CD8-positive, alpha-beta memory T cell (primary cell): ENCODE measurements around the gene TOP2B. TPM values are rescaled to one million over a fixed set of nuclear protein-coding genes. Genes with fewer than 3 reads are reported as not detected.

Source experiments
- CTCF ChIA-PET: fragments of 350-600 bp; sonication (Branson Sonifier 250); formaldehyde crosslinking; loops from one replicate; lab custom pipeline; 2021; ENCODE audit warnings: antibody characterized with exemption; lab: Charles Lee
- POLR2A ChIA-PET: fragments of 350-600 bp; sonication (Branson Sonifier 250); formaldehyde crosslinking; loops from one replicate; lab custom pipeline; 2021; ENCODE audit warnings: antibody characterized with exemption; lab: Charles Lee
- DNase-seq, 5 donors: peaks; one replicate each; pipeline versions ENCODE4 v3.0.0 to v3.0.0-alpha.2; 2020 to 2022; ENCODE audit warnings: mixed read lengths in 1 of 5
- H3K27ac ChIP-seq: one replicate; pipeline ENCODE4 v1.7.0; 2013; ENCODE audit warnings: low read depth, mild to moderate bottlenecking, low read length, moderate library complexity
- H3K27me3 ChIP-seq: 2 replicates; pipeline ENCODE4 v1.7.0; 2013; ENCODE audit warnings: low read length, mild to moderate bottlenecking; ENCODE audit not compliant: insufficient read depth, poor library complexity, severe bottlenecking
- H3K36me3 ChIP-seq: 2 replicates; pipeline ENCODE4 v1.7.0; 2013; ENCODE audit warnings: mild to moderate bottlenecking, low read length, moderate library complexity; ENCODE audit not compliant: insufficient read depth
- H3K4me1 ChIP-seq: 2 replicates; pipeline ENCODE4 v1.7.0; 2013; ENCODE audit warnings: mild to moderate bottlenecking, low read length, moderate library complexity; ENCODE audit not compliant: insufficient read depth
- H3K4me3 ChIP-seq: 2 replicates; pipeline ENCODE4 v1.7.0; 2013; ENCODE audit warnings: mild to moderate bottlenecking, low read length
- H3K9me3 ChIP-seq: 2 replicates; pipeline ENCODE4 v1.7.0; 2013; ENCODE audit warnings: mild to moderate bottlenecking, low read length
- H3K27ac Mint-ChIP-seq, 8 donors: one replicate each; pipeline ENCODE4 v1.8.0; 2020 to 2021; ENCODE audit warnings: mixed read lengths in 8 of 8, mild to moderate bottlenecking in 6 of 8, inconsistent platforms in 3 of 8, moderate library complexity in 3 of 8
- H3K27me3 Mint-ChIP-seq, 2 donors: one replicate each; pipeline ENCODE4 v1.8.0; 2020 to 2021; ENCODE audit warnings: mixed read lengths in 2 of 2, mild to moderate bottlenecking in 1 of 2, moderate library complexity in 1 of 2
- H3K36me3 Mint-ChIP-seq, 3 donors: one replicate each; pipeline ENCODE4 v1.8.0; 2020 to 2021; ENCODE audit warnings: mixed read lengths in 3 of 3, inconsistent platforms in 1 of 3, mild to moderate bottlenecking in 1 of 3
- H3K4me1 Mint-ChIP-seq, 3 donors: one replicate each; pipeline ENCODE4 v1.8.0; 2020 to 2021; ENCODE audit warnings: mixed read lengths in 3 of 3, inconsistent platforms in 1 of 3, mild to moderate bottlenecking in 1 of 3
- H3K4me3 Mint-ChIP-seq, 7 donors: one replicate each; pipeline ENCODE4 v1.8.0; 2020 to 2021; ENCODE audit warnings: mixed read lengths in 7 of 7, mild to moderate bottlenecking in 6 of 7, moderate library complexity in 4 of 7, inconsistent platforms in 2 of 7
- H3K9me3 Mint-ChIP-seq, 5 donors: one replicate each; pipeline ENCODE4 v1.8.0; 2020 to 2022; ENCODE audit warnings: mixed read lengths in 5 of 5, mild to moderate bottlenecking in 3 of 5, moderate library complexity in 2 of 5, inconsistent platforms in 1 of 5
- polyA plus RNA-seq: library from polyadenylated mRNA; unstranded; fragments of 300-500 nt; fragmentation: Illumina TruSeq; gene quantifications from one replicate; pipeline ENCODE4 v1.2.3, GENCODE V29; 2021
- total RNA-seq, 2 experiments: library from RNA; stranded (reverse); gene quantifications; one replicate each; pipeline ENCODE4 v1.2.3, GENCODE V29; 2021

Gene TOP2B, protein sequence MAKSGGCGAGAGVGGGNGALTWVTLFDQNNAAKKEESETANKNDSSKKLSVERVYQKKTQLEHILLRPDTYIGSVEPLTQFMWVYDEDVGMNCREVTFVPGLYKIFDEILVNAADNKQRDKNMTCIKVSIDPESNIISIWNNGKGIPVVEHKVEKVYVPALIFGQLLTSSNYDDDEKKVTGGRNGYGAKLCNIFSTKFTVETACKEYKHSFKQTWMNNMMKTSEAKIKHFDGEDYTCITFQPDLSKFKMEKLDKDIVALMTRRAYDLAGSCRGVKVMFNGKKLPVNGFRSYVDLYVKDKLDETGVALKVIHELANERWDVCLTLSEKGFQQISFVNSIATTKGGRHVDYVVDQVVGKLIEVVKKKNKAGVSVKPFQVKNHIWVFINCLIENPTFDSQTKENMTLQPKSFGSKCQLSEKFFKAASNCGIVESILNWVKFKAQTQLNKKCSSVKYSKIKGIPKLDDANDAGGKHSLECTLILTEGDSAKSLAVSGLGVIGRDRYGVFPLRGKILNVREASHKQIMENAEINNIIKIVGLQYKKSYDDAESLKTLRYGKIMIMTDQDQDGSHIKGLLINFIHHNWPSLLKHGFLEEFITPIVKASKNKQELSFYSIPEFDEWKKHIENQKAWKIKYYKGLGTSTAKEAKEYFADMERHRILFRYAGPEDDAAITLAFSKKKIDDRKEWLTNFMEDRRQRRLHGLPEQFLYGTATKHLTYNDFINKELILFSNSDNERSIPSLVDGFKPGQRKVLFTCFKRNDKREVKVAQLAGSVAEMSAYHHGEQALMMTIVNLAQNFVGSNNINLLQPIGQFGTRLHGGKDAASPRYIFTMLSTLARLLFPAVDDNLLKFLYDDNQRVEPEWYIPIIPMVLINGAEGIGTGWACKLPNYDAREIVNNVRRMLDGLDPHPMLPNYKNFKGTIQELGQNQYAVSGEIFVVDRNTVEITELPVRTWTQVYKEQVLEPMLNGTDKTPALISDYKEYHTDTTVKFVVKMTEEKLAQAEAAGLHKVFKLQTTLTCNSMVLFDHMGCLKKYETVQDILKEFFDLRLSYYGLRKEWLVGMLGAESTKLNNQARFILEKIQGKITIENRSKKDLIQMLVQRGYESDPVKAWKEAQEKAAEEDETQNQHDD (N-terminal part only)
- total RNA-seq: 10 to 100 TPM; 96.5 to 98.6 TPM
- polyA plus RNA-seq: 99.6 TPM

DNA sequence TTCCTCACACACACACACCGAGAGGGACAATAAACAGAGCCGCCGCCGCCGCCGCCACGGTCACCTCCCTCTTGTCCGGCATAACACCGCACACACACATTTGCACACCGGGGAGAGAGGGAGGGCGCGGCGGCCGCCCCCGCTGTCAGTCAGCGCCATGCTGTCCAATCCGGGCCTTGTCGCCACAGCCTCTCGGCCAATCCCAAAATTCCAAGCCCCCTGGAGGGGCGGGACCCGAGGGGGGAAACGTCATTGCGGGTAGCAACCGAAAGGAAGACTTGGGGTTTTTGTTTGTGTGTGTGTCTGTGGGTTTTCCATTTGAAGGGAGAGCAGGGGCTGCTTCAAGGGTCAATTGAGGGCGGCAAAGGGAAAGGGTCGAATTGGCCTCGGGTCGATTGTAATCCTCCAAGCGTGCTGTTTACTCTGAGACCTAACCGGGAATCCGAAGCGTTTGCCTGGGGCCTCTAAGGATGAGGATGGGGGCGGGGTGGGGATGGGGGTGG is at the start of gene TOP2B:
Gene TOP2B, minus strand, starts transcription at position 96 of the 503 bp plus-strand sequence. CDS start 610 bp downstream, outside the sequence.
- peak within 1 kb of the TSS; percentile 90 to 100 (median 98) for H3K4me3 Mint-ChIP-seq
- no peaks in the 10 kb centered on the region for H3K9me3 Mint-ChIP-seq
- H3K27me3 ChIP-seq: no peaks in the 10 kb centered on the region
- H3K4me1 ChIP-seq: peaks cover 44% of the 10 kb centered on the region
- peaks cover 43 to 56% (median 55%) of the 10 kb centered on the region in 3 donors for H3K4me1 Mint-ChIP-seq
- peak; percentile 88 to 97 (median 94) for DNase-seq
- ChIA-PET POLR2A (no interaction called here), CTCF (no interaction called here)
- peak within 1 kb of the TSS; percentile 78 for H3K4me3 ChIP-seq
- peaks cover 0 to 4% of the 10 kb centered on the region in 2 donors for H3K27me3 Mint-ChIP-seq
- H3K36me3 Mint-ChIP-seq: peaks cover 0 to 21% (median 0%) of the 10 kb centered on the region in 3 donors
- no peaks in the 10 kb centered on the region for H3K36me3 ChIP-seq
- H3K9me3 ChIP-seq: no peaks in the 10 kb centered on the region
- H3K27ac Mint-ChIP-seq: peak within 1 kb of the TSS; percentile 97 to 100 (median 100)
- peak within 1 kb of the TSS; percentile 86 for H3K27ac ChIP-seq

DNA sequence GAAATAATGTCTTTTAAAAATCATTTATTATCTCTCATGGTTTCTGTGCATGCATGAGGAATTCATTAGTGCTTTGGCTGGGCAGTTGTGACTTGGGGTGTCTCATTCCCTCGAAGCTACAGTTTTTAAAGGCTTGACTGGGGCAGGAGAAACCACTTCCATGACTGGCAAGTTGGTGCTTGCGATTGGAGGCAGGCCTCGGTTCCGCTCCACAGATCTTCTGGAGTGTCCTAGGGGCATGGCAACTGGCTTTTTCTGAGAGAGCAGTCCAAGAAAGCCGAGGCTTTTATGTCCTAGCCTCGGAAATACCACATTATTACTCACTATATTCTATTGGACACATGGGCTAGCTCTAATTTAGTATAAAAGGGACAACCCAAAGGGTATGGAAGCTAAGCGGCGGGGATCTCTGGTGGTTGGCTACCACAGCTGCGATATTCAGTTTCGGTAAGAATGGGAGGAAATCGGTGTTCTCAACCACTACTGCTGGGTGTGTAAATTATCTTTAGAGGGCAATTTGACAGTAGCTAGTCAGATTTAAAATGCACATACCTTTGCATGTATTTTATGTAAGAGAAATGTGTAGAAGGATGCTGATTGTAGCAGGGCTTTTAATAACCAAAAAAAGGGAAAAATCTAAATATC is 48.8 kb upstream of the TOP2B start:
- H3K27ac ChIP-seq: no peak overlapping the region
- Mint-ChIP-seq H3K4me3 (no peak overlapping the region), H3K27me3 (peaks cover 9 to 12% of the 10 kb centered on the region in 2 donors), H3K27ac (no peak overlapping the region), H3K4me1 (no peaks in the 10 kb centered on the region), H3K36me3 (peaks cover 7 to 11% (median 7%) of the 10 kb centered on the region in 3 donors), H3K9me3 (peaks cover 0 to 3% (median 0%) of the 10 kb centered on the region in 5 donors)
- CTCF ChIA-PET: no interaction called here
- no peak for DNase-seq
- POLR2A ChIA-PET: no interaction called here
- no peaks in the 10 kb centered on the region for H3K27me3 ChIP-seq
- H3K4me1 ChIP-seq: no peaks in the 10 kb centered on the region
- no peaks in the 10 kb centered on the region for H3K36me3 ChIP-seq
- no peak overlapping the region for H3K4me3 ChIP-seq
- no peaks in the 10 kb centered on the region for H3K9me3 ChIP-seq

DNA sequence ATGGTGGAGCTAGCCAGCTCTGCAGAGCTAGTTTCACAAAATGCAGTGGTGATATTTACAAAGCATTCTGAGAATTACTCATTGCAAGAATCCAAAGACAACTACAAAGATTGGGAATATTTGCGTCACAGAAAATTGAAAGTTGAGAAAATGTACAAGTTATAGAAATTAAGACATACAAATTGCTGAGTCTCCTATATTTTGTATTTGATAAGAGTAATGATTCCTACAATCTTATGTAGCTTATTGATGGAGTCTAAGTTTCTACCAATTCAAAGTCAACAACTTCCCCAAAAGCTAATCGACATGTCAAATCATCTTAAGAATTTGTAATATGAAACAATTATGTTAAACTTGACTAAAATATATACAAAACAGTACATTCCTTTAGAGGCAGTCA is 46.4 kb upstream of the TOP2B start:
- Histone ChIP-seq H3K36me3 (no peaks in the 10 kb centered on the region), H3K9me3 (no peaks in the 10 kb centered on the region), H3K27me3 (peaks cover 5% of the 10 kb centered on the region), H3K4me3 (no peak overlapping the region), H3K27ac (no peak overlapping the region), H3K4me1 (no peaks in the 10 kb centered on the region)
- ChIA-PET CTCF (no interaction called here), POLR2A (no interaction called here)
- Mint-ChIP-seq H3K4me3 (no peak overlapping the region), H3K27ac (no peak overlapping the region), H3K27me3 (peaks cover 15 to 29% of the 10 kb centered on the region in 2 donors), H3K9me3 (no peaks in the 10 kb centered on the region), H3K4me1 (no peaks in the 10 kb centered on the region), H3K36me3 (no peaks in the 10 kb centered on the region)
- DNase-seq: no peak

DNA sequence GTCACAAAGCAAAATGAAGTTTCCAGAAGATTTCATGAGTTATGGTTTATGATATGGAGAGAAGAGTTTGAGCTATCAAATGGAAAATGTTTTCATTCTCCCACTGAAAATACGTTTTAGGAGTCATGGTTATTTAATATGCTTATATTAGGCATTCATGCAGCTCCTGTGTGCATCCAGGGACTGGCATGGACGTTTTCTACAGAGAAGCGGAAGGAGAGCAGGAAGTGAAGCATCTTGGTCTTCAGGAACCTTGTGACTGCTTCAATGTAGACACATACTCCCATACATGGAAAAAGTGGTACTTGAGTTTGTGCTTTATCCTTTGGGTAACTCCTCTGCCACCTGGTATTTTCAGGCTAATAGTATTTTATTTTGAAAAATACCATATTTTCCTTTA is 43.3 kb upstream of the TOP2B start:
- Histone ChIP-seq H3K27me3 (peaks cover 5% of the 10 kb centered on the region), H3K4me3 (no peak overlapping the region), H3K9me3 (no peaks in the 10 kb centered on the region), H3K27ac (no peak overlapping the region), H3K36me3 (no peaks in the 10 kb centered on the region), H3K4me1 (no peaks in the 10 kb centered on the region)
- Mint-ChIP-seq H3K9me3 (no peaks in the 10 kb centered on the region), H3K36me3 (peaks cover 0 to 3% (median 0%) of the 10 kb centered on the region in 3 donors), H3K4me1 (no peaks in the 10 kb centered on the region), H3K4me3 (no peak overlapping the region), H3K27ac (no peak overlapping the region), H3K27me3 (peaks cover 20 to 50% of the 10 kb centered on the region in 2 donors)
- CTCF ChIA-PET: interaction anchor here (1.5 kb wide), 1 partner anchor 60 kb away, joined by 3 read pairs; no protein-coding TSS in a partner anchor
- POLR2A ChIA-PET: no interaction called here
- no peak for DNase-seq

DNA sequence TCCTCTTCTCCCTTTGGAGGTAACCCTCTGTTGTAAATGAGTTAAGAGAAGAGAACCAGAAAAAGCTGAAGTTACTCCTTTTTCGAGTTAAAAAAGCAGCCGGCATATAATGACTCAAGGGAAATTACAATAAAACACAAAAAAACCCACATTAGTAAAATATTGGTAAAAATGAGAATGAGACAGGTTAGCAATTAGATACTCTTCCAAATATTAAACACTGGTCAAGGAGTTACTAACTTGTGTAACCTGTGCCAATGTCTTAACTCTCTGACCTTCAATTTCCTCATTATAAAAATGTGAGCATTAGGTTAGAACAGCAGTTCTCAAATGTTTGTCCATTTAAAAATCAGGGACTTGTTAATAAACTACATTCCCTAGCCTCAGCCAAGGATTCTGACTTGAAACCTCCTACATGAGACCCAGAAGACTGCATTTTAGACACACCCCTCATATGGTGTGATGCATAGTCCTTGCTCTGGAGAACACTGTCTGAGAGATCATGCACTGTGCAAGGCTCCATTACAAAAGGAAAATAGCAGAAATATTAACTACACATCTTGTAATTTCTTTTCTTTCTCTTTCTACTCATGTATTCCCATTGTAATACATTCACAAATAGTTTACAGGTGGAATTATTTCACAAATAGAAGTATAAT is 42.7 kb upstream of the TOP2B start:
- Mint-ChIP-seq H3K27ac (no peak overlapping the region), H3K36me3 (peaks cover 0 to 3% (median 0%) of the 10 kb centered on the region in 3 donors), H3K4me3 (no peak overlapping the region), H3K9me3 (no peaks in the 10 kb centered on the region), H3K4me1 (no peaks in the 10 kb centered on the region), H3K27me3 (peaks cover 24 to 55% of the 10 kb centered on the region in 2 donors)
- no peak for DNase-seq
- POLR2A ChIA-PET: no interaction called here
- H3K36me3 ChIP-seq: no peaks in the 10 kb centered on the region
- no peak overlapping the region for H3K4me3 ChIP-seq
- no peaks in the 10 kb centered on the region for H3K4me1 ChIP-seq
- H3K9me3 ChIP-seq: no peaks in the 10 kb centered on the region
- peaks cover 5% of the 10 kb centered on the region for H3K27me3 ChIP-seq
- CTCF ChIA-PET: no interaction called here
- H3K27ac ChIP-seq: no peak overlapping the region

DNA sequence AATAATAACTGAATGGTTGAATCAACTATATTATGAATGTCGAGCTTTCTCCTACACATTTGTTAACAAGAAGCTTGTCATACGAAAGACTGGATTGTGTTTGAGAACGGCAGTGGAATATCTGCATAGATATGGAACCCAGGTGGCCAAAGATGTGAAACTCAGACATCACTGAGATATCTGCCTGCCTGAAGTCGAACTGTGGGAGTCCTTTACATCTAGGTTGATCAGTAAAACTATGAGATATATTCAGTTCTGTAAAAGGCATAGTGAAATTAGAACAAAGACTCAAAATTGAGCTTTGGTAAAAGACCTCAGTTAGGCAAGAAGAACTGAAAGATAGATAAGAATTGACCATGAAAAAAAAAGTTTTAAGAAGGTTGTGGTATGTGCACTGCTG is 41.5 kb upstream of the TOP2B start:
- DNase-seq: no peak
- H3K27ac ChIP-seq: no peak overlapping the region
- ChIA-PET CTCF (no interaction called here), POLR2A (no interaction called here)
- Mint-ChIP-seq H3K27me3 (peaks cover 26 to 61% of the 10 kb centered on the region in 2 donors), H3K4me1 (no peaks in the 10 kb centered on the region), H3K9me3 (no peaks in the 10 kb centered on the region), H3K36me3 (peaks cover 0 to 3% (median 0%) of the 10 kb centered on the region in 3 donors), H3K4me3 (no peak overlapping the region), H3K27ac (no peak overlapping the region)
- no peak overlapping the region for H3K4me3 ChIP-seq
- no peaks in the 10 kb centered on the region for H3K9me3 ChIP-seq
- peaks cover 5% of the 10 kb centered on the region for H3K27me3 ChIP-seq
- no peaks in the 10 kb centered on the region for H3K4me1 ChIP-seq
- no peaks in the 10 kb centered on the region for H3K36me3 ChIP-seq

DNA sequence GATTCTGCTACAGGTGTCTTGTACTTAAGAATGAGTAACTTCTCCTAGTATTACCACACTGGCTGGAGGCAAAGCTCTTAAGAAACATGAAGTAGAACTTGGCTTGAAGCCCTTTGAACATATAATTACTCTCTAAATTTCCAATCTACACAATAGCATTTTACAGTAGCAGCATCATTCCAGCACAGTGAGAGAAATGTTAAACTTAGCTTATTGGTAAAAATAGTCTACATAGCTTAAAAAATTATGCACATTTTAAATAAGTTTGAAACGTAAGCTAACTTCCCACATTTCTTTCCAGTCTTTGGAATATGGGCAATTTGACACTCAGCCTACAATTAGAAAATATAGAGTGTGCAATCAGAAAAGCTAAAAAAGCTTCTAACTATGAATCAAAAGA is 32.8 kb upstream of the TOP2B start:
- Histone ChIP-seq H3K9me3 (no peaks in the 10 kb centered on the region), H3K27ac (no peak overlapping the region), H3K27me3 (no peaks in the 10 kb centered on the region), H3K4me1 (no peaks in the 10 kb centered on the region), H3K36me3 (no peaks in the 10 kb centered on the region), H3K4me3 (no peak overlapping the region)
- no peak overlapping the region for H3K4me3 Mint-ChIP-seq
- CTCF ChIA-PET: no interaction called here
- H3K4me1 Mint-ChIP-seq: no peaks in the 10 kb centered on the region
- no peak for DNase-seq
- H3K9me3 Mint-ChIP-seq: peaks cover 0 to 3% (median 0%) of the 10 kb centered on the region in 5 donors
- H3K36me3 Mint-ChIP-seq: no peaks in the 10 kb centered on the region
- H3K27me3 Mint-ChIP-seq: peaks cover 5 to 7% of the 10 kb centered on the region in 2 donors
- POLR2A ChIA-PET: no interaction called here
- no peak overlapping the region for H3K27ac Mint-ChIP-seq
